PFSK-1 (cell line): Measurements from ENCODE around the gene GTSF1L.

Source experiments
- FOXP2 ChIP-seq: optimal IDR thresholded peaks from 2 replicates; pipeline ENCODE3; 2011; ENCODE audit warnings: borderline replicate concordance, control low read depth, inconsistent platforms; ENCODE audit not compliant: insufficient read depth; ENCODE audit errors: extremely low read length, extremely low read depth
- POLR2AphosphoS5 ChIP-seq: IDR thresholded peaks from 2 replicates; pipeline ENCODE4 v1.6.1; 2012; ENCODE audit warnings: low read depth, mild to moderate bottlenecking, control low read depth, low read length, moderate library complexity
- SIN3A ChIP-seq: IDR thresholded peaks from 2 replicates; pipeline ENCODE4 v1.6.1; 2012; ENCODE audit warnings: mild to moderate bottlenecking, low read length, moderate library complexity, borderline replicate concordance; ENCODE audit not compliant: insufficient read depth
- TAF1 ChIP-seq: IDR thresholded peaks from 2 replicates; pipeline ENCODE4 v1.6.1; 2012; ENCODE audit warnings: low read length, control low read depth, borderline replicate concordance; ENCODE audit not compliant: insufficient read depth
- TF ChIP-seq, protein P1 (sequence below), 2 experiments: IDR thresholded peaks; 2 replicates each; pipeline versions ENCODE4 v1.6.1 to v1.8.0; 2011 to 2012; ENCODE audit warnings: low read depth in 2 of 2, low read length in 2 of 2, control low read depth in 1 of 2, inconsistent platforms in 1 of 2, mild to moderate bottlenecking in 1 of 2, moderate library complexity in 1 of 2; ENCODE audit not compliant: insufficient read depth in 1 of 2

Gene GTSF1L

GRCh38 chr20:43681468-43681942 is 45.3 kb downstream of the GTSF1L start:
- TF ChIP-seq FOXP2 (no peak), TAF1 (no peak), POLR2AphosphoS5 (no peak), SIN3A (no peak)
- TF ChIP-seq, protein P1, sequence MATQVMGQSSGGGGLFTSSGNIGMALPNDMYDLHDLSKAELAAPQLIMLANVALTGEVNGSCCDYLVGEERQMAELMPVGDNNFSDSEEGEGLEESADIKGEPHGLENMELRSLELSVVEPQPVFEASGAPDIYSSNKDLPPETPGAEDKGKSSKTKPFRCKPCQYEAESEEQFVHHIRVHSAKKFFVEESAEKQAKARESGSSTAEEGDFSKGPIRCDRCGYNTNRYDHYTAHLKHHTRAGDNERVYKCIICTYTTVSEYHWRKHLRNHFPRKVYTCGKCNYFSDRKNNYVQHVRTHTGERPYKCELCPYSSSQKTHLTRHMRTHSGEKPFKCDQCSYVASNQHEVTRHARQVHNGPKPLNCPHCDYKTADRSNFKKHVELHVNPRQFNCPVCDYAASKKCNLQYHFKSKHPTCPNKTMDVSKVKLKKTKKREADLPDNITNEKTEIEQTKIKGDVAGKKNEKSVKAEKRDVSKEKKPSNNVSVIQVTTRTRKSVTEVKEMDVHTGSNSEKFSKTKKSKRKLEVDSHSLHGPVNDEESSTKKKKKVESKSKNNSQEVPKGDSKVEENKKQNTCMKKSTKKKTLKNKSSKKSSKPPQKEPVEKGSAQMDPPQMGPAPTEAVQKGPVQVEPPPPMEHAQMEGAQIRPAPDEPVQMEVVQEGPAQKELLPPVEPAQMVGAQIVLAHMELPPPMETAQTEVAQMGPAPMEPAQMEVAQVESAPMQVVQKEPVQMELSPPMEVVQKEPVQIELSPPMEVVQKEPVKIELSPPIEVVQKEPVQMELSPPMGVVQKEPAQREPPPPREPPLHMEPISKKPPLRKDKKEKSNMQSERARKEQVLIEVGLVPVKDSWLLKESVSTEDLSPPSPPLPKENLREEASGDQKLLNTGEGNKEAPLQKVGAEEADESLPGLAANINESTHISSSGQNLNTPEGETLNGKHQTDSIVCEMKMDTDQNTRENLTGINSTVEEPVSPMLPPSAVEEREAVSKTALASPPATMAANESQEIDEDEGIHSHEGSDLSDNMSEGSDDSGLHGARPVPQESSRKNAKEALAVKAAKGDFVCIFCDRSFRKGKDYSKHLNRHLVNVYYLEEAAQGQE (IDR thresholded peaks at IDR 0.05; ENCODE audit: insufficient read depth in 1 of 2, low read depth in 2 of 2, low read length in 2 of 2), result no peak

DNA sequence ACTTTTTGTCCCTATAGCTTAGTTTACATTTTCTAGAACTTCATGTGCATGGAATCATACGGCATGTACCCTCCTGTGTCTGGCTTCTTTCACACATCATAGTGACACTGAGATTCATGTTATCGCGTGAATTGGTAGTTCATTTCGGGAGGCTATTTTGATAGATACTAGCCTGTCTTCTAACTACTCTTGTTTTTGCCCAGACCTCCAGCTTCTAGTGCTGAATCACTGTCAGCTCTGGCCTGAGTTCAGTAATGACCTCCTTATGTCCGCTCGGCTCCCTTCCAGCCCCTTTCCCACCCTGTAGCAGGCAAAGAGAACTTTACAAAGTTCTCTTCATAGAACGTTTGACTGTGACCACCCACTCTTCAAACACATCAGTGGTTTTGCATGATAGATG is 45.8 kb downstream of the GTSF1L start:
- TF ChIP-seq FOXP2 (no peak), TAF1 (no peak), POLR2AphosphoS5 (no peak)
- TF ChIP-seq, protein P1 (IDR thresholded peaks at IDR 0.05; ENCODE audit: insufficient read depth in 1 of 2, low read depth in 2 of 2, low read length in 2 of 2), result no peak

DNA sequence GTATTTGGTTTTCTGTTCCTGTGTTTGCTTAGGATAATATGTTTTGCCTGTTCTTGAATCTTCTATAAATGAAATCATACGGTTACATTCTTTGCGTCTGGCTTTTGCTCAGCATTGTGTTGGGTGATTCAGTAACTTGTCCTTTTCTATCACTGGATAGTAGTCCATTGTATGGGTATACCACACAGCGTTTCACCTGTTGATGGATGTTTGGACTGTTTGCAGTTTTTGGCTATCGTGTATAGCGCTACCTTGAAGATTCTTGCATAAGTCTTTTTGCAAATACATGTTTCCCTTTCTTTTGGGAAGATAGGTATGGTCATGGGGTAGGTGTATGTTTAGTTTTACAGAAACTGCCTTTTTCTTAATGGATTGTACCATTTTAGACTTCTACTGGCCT is 50.4 kb downstream of the GTSF1L start:
- TF ChIP-seq FOXP2 (no peak), SIN3A (no peak), POLR2AphosphoS5 (no peak), TAF1 (no peak)
- TF ChIP-seq, protein P1 (IDR thresholded peaks at IDR 0.05; ENCODE audit: insufficient read depth in 1 of 2, low read depth in 2 of 2, low read length in 2 of 2), result no peak
